ENCODE measurements around the gene SLC49A4. TPM values are rescaled to one million over a fixed set of nuclear protein-coding genes. Genes with fewer than 3 reads are reported as not detected.
A peak's percentile ranks its signal among the peaks of the same experiment; 100 is the strongest.

Gene SLC49A4
- total and polyA plus RNA-seq, 2 of the 13 experiments (the other 11 are each of a cell fraction or from before 2014, with no cell fraction given) = 6.5 to 16.3 TPM

DNA sequence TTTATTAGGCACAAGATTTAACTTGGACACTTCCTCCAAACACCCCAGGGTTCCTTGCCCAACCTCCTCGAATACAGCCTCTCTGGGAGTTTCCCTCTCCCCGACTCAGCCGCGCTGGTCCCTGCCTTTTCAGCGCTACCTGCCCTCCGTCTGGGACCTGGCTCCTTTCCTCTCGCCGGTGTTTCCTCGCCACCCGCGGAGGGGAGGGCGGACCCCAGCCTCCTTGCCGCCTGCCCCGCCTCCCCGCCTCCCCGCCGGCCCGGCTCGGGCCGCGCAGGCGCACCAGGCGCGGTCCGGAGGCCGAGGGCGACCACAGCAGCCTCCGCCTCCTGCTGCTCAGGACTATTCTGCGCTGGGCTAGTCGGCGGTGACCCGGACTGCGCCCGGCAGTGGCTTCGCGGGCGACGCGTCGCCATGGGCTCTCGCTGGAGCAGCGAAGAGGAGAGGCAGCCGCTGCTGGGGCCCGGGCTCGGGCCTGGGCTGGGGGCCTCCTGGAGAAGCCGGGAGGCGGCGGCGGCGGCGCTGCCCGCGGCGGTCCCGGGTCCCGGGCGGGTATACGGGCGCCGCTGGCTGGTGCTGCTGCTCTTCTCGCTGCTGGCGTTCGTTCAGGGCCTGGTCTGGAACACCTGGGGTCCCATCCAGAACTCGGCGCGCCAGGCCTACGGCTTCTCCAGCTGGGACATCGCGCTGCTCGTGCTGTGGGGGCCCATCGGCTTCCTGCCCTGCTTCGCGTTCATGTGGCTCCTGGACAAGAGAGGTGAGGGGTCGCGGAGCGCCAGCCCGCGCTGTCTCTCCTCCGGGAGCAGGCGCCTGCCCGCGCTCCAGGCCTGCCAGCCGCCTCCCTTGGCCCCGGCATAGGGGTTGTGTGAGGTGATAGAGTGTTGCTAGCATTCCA, at the start of gene SLC49A4 (continued):
- TF ChIP-seq SAFB2 (CRISPR knock-in tag; IDR thresholded peaks at IDR 0.05; ENCODE audit: borderline replicate concordance, low read depth) (0 out of 2 replicates have a peak, but pooled peaks have one; percentile 56), KLF12 (CRISPR knock-in tag; IDR thresholded peaks at IDR 0.05; ENCODE audit: borderline replicate concordance) (0 out of 2 replicates have a peak, but pooled peaks have one; percentile 65), ZNF451 (CRISPR knock-in tag; IDR thresholded peaks at IDR 0.05) (no peak), FOXO1 (CRISPR knock-in tag; IDR thresholded peaks at IDR 0.05) (peak; percentile 43; the same call in 1 of the 2 replicates), ZNF510 (CRISPR knock-in tag; IDR thresholded peaks at IDR 0.05; ENCODE audit: low read depth) (no peak), CCDC6 (CRISPR knock-in tag; IDR thresholded peaks at IDR 0.05) (no peak), MAF1 (CRISPR knock-in tag; IDR thresholded peaks at IDR 0.05; ENCODE audit: borderline replicate concordance) (0 out of 2 replicates have a peak, but pooled peaks have one; percentile 85), ZNF333 (CRISPR knock-in tag; IDR thresholded peaks at IDR 0.05; ENCODE audit: borderline replicate concordance) (peak; percentile 68; the same call in 1 of the 2 replicates), ZNF460 (CRISPR knock-in tag; IDR thresholded peaks at IDR 0.05; ENCODE audit: borderline replicate concordance) (no peak), DNMT1 (CRISPR knock-in tag; IDR thresholded peaks at IDR 0.05) (peak; percentile 12; the same call in 1 of the 2 replicates), ZNF781 (CRISPR knock-in tag; IDR thresholded peaks at IDR 0.05; ENCODE audit: borderline replicate concordance, not compliant biosample characterization) (no peak), ZMYM4 (CRISPR knock-in tag; IDR thresholded peaks at IDR 0.05) (peak; percentile 69), ZNF629 (CRISPR knock-in tag; conservative IDR thresholded peaks at IDR 0.05) (no peak), YEATS2 (CRISPR knock-in tag; IDR thresholded peaks at IDR 0.05; ENCODE audit: borderline replicate concordance) (no peak), ZNF615 (CRISPR knock-in tag; IDR thresholded peaks at IDR 0.05; ENCODE audit: borderline replicate concordance) (no peak), SMAD1 (CRISPR knock-in tag; IDR thresholded peaks at IDR 0.05; ENCODE audit: borderline replicate concordance, low read depth) (peak; percentile 36; the same call in 1 of the 2 replicates), FOXJ3 (CRISPR knock-in tag; IDR thresholded peaks at IDR 0.05; ENCODE audit: borderline replicate concordance) (no peak), CAMTA2 (CRISPR knock-in tag; IDR thresholded peaks at IDR 0.05; ENCODE audit: borderline replicate concordance) (peak; percentile 70; the same call in 1 of the 2 replicates), ZNF780A (CRISPR knock-in tag; IDR thresholded peaks at IDR 0.05) (no peak)
- TF ChIP-seq, protein P1, sequence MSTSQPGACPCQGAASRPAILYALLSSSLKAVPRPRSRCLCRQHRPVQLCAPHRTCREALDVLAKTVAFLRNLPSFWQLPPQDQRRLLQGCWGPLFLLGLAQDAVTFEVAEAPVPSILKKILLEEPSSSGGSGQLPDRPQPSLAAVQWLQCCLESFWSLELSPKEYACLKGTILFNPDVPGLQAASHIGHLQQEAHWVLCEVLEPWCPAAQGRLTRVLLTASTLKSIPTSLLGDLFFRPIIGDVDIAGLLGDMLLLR (CRISPR knock-in tag; IDR thresholded peaks at IDR 0.05) = peak; percentile 51; the same call in 1 of the 2 replicates
- TF ChIP-seq, protein P2, sequence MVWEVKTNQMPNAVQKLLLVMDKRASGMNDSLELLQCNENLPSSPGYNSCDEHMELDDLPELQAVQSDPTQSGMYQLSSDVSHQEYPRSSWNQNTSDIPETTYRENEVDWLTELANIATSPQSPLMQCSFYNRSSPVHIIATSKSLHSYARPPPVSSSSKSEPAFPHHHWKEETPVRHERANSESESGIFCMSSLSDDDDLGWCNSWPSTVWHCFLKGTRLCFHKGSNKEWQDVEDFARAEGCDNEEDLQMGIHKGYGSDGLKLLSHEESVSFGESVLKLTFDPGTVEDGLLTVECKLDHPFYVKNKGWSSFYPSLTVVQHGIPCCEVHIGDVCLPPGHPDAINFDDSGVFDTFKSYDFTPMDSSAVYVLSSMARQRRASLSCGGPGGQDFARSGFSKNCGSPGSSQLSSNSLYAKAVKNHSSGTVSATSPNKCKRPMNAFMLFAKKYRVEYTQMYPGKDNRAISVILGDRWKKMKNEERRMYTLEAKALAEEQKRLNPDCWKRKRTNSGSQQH (CRISPR knock-in tag; IDR thresholded peaks at IDR 0.05; ENCODE audit: low read depth) = no peak
- TF ChIP-seq, protein P3, sequence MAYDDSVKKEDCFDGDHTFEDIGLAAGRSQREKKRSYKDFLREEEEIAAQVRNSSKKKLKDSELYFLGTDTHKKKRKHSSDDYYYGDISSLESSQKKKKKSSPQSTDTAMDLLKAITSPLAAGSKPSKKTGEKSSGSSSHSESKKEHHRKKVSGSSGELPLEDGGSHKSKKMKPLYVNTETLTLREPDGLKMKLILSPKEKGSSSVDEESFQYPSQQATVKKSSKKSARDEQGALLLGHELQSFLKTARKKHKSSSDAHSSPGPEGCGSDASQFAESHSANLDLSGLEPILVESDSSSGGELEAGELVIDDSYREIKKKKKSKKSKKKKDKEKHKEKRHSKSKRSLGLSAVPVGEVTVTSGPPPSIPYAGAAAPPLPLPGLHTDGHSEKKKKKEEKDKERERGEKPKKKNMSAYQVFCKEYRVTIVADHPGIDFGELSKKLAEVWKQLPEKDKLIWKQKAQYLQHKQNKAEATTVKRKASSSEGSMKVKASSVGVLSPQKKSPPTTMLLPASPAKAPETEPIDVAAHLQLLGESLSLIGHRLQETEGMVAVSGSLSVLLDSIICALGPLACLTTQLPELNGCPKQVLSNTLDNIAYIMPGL (CRISPR knock-in tag; IDR thresholded peaks at IDR 0.05; ENCODE audit: borderline replicate concordance in 1 of 2, low read depth in 1 of 2) = peak in 1 of 2 experiments; percentile 81; a peak in 2 of 4 replicates

All from HepG2 (cell line).